OCI-M2 (cell line): ENCODE data around the gene HEXA.
"Not testable (repeated sequence)": the region's sequence is repeated elsewhere in the genome, so short reads cannot be mapped to it uniquely, and the experiment has no call there.

ENCODE experiments used
- DNase-seq: peaks from one replicate; lab custom pipeline; 2025; ENCODE audit not compliant: unreplicated experiment; lab: John Stamatoyannopoulos, UW

HEXA gene

DNA sequence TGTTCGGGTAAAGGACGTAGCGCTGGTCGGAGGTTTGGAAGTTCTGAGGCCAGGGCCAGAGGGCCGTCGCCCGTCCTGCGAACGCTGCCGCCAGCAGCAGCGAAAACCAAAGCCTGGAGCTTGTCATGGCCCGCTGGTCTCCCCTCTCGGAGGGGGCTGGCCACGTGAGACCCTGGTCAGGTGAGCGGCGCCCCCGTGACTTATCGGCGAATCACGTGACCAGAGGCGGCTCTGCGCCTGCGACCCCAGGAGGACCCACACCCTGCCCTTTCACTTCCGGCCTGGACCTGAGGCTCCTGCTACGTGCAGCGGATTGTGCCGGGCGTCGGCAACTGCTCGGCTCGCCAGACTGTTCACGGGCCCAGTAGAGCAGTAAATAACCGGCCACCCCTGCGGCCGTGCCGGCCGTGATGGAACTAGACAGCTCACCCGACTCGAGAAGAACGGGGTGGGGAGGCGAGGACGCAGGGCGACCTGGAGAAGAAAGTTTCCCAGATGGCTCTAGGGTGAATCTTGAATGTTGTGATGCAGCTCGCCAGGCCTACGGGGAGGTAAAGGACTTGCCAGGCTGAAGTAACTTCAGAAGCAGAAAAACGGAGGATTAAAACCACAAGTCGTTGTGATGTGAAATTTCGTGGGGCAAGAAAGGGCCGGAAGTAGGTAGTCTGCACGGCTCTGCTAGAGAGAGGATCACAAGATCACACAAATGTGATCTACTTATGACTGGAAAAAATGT is at the start of gene HEXA:
Gene HEXA (minus strand): TSS at position 169 of the 736 bp plus-strand sequence. CDS start 42 bp downstream, at position 127.
- DNase-seq, result peak; percentile 74

DNA sequence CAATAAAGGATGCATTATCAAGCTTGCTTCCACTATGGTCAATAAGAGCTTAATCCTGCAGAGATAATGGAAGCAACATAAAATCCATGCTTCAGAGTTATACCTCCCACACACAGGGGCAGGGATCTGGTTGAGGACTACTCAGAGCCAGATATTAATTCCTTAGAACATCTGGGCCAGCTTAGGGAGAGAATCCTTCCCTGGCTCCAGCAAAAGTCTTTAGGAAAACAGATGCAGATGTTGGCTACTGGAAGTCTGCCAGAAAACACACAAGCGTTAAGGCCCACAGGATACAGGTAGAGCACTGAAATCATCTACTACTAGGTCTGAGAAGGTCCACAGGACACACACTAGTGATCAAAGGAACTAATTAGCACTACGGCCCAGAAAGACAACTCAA is 47.4 kb upstream of the HEXA start:
- DNase-seq, result no peak

- DNase-seq, result no peak
These were observed 45.7 kb upstream of the HEXA start for GRCh38 chr15:72421484-72421883.

DNA sequence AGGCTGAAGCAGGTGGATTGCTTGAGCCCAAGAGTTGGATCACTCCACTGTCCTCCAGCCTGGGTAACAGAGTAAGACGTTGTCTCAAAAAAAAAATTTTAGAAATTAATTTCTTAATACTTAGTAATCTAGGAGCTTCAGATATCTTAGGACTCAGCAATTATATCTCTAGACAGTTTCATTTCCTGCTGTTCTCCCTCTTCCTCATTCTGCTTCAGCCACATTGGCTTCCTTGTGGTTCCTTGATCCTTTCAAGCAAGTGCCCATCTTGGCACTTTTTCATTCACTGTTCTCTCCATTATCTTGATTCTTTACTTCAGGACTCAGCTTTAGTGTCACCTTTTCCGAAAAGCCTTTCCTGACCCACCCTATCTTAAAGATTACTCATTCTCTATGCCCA is 44.8 kb upstream of the HEXA start:
- DNase-seq, result no peak

DNA sequence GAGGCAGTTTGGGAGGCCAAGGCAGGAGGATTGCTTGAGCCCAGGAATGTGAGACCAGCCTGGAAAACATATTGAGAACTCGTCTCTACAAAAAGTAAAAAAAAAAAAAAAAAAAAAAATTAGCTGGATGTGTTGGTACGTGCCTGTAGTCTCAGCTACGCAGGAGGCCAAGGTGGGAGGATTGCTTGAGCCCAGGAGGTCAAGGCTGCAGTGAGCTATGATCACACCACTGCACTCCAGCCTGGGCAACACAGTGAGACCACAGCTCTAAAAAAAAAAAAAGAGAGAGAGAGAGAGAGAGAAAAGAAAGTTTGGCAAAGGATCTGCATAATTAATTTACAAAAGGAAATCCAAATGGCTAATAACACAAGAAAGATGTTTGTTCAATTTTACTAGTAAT is 44.0 kb upstream of the HEXA start:
- DNase-seq, result not testable (repeated sequence)

DNA sequence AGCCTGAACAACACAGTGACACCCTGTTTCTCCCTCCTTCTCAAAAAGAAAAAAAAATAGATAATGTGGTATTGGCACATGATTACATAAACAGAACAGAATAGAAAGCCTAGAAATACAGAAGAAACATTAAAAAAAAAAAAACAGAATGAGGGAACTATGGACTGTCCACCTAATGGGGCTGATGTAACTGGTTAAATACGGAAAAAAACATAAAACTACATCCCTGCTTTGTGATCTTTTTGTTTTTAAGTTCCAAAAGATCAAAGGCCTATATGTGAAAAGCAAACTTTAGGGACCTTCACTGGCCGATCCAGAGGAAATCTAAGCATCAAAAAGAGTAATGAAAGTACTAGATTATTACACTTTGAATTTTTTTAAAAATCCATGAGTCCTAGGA is 39.5 kb upstream of the HEXA start:
- DNase-seq, result no peak

DNA sequence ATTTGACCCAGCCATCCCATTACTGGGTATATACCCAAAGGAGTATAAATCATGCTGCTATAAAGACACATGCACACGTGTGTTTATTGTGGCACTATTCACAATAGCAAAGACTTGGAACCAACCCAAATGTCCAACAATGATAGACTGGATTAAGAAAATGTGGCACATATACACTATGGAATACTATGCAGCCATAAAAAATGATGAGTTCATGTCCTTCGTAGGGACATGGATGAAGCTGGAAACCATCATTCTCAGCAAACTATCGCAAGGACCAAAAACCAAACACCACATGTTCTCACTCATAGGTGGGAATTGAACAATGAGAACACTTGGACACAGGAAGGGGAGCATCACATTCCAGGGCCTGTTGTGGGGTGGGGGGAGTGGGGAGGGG is 37.5 kb upstream of the HEXA start:
- DNase-seq, result not testable (repeated sequence)

GRCh38 chr15:72411544-72411943 is 35.7 kb upstream of the HEXA start:
- DNase-seq, result no peak

DNA sequence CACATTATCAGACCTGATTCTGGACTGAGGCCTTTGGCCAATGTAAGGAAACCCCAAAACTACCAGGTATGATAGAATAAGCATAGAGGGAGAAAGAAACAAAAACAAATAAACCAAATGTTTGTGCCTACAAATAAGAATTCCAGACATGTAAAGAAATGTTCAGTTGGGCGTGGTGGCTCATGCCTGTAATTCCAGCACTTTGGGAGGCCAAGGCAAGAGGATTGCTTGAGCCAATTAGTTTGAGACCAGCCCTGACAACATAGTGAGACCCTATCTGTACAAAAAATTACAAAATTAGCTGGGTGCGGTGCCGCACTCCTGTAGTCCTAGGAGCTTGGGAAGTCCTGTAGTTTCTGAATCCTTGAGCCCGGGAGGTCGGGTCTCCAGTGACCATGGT is 35.3 kb upstream of the HEXA start:
- no peak for DNase-seq

- no peak for DNase-seq
These were observed 31.1 kb upstream of the HEXA start for GRCh38 chr15:72406936-72407335.

DNA sequence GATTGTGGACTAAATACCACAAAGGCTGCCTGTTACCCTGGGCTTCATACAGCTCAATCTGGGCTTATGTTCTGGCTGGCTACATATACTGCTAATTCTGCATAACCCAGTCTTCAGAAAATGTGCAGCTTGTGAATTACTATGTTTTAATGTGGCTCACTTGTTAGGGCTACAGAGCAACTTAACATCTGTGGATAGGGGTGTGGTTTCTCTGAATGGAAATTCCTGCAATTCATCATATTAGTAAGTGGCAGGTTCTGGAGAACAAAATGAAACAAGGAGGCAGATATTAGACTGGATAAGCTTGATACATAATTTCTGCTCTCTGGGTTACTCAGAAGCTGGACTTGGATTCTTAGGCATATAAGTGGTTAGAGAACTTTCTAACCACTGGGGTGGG is 29.0 kb upstream of the HEXA start:
- DNase-seq, result no peak

DNA sequence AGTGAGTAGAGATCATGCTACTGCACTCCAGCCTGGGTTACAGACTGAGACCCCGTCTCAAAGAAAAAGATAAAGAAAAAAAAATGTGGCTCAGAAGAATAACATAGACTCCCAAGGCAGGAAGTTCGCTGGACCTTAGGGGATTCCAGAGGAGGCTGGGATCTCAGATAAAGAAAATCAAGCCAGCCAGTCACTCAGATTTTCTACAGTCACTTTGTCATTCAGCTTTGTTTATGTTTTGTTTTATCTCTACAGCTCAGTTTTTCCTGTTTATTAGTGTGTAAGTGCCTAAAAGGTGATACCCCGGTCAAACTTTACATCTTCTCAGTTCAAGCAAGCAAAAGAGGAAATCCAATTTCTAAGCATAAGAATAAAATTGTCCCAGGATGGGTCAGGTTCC is 28.5 kb upstream of the HEXA start:
- peak; percentile 51 for DNase-seq

DNA sequence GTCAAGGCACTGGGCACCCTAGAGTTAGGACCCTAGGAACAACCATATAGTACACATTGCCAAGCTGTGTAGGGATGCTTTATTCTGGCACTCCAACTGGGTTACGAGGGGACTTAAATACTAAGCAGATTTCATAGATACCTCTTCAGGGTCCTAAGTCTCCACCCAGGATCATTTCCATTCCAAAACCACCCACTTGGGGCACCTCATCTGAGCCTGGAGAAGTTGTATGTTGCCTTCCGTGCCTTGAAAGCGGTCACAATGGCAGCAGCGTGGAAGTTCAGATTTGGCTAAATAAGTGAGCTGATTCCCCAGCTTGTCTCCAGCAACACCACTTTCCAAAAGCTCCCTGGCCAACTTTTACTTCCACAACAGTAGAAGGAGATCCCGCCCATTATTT is 26.9 kb upstream of the HEXA start:
- no peak for DNase-seq

DNA sequence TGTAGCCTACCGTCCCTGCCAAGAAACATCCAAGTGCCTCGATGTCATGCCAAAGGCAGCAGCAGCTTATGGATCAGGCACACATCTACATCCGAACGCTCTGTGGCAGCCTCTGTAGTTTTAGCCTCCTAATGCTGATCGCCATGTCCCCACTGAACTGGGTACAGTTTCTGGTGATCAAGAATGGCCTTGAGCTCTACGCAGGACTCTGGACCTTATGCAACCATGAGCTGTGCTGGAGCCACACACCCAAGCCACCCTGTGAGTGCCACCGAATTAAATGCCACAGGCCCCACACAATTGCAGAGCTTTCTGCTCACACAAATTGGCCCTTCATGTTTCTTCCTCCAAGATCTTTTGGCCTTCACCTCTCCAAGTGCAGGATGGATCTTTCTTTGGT is 22.8 kb upstream of the HEXA start:
- no peak for DNase-seq

- DNase-seq, result no peak
These were observed 22.2 kb upstream of the HEXA start, which contains the start of gene TMEM202 for GRCh38 chr15:72397796-72398588. Gene TMEM202 (plus strand): TSS chr15:72398305. CDS start chr15:72398327, 22 bp downstream.

DNA sequence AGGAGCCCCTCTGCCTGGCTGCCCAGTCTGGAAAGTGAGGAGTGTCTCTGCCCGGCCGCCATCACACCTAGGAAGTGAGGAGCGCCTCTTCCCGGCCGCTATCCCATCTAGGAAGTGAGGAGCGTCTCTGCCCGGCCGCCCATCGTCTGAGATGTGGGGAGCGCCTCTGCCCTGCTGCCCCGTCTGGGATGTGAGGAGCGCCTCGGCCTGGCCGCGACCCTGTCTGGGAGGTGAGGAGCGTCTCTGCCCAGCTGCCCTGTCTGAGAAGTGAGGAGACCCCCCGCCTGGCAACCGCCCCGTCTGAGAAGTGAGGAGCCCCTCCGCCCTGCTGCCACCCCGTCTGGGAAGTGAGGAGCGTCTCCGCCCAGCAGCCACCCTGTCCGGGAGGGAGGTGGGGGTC is 20.5 kb upstream of the HEXA start:
- DNase-seq, result not testable (repeated sequence)

DNA sequence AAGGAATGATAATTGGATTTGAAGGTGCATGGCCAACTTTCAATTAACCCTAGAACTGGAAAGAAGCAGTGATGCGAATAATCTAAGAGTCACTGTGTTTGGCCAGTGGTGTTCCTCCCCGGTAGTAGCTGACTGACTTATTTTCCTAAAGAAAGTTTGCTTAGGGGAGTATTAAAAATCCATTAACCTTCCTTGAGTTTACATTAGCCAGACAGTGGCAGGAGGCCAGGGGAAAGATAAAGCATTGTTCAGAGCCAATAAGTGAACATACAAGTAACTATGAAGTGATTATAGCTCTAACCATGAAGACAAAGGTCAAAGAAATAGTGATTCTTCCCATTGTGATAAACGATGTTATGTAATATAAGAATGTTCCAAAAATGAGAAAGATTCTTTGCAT is 13.4 kb upstream of the HEXA start:
- no peak for DNase-seq

DNA sequence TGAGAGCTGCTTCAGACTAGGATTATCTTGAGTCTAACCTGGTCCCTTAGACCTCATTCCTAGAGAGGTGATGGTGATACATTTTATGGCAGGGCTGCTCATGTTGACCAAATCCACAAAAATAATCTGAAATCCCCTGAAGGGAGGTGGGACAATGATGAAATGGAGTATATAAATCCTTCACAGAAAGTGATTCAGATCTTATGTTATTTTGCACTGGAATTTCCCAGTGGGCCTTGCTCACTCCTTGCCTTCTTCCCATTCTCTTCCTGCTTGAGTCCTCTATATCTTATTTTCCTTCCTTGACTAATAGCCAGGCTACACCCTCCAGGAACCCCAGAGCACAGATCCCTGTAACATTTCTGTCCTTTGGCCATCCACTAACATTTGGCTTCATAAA is 11.9 kb upstream of the HEXA start:
- no peak for DNase-seq

DNA sequence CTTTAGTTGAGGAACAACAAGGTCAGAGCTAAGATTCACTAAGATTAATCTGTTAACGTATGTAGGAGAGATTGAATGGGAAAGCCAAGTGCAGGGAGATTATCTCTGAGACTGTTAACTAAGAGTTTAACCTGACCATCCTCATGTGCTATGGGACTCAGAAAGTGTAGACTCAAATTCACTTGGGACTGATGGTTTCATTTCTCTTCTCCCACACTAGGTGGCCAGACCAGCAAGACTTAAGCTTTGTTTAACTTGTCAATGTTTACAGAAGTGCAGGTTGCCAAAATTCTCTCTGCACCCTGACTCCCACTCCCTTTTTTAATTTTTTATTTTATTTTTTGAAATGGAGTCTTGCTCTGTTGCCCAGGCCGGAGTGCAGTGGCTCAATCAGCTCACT is 6.3 kb upstream of the HEXA start:
- DNase-seq, result no peak

DNA sequence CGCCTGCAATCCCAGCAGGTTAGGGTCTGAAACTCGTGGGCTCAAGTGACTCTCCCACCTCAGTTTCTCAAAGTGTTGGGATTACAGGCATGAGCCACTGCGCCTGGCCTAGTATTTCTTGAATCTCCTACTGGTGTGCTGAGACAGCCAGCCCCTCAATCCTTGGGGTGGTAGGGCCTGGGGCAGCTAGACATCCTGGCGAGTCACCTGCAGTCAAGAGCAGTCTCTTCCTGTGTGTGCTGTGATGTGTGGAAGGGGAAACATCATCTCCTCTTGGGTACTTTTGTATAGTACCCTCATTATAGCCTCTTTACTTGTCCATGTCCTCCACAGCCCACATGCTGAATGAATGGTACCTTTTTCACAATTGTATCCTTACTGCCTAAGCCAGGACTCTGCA is 4.9 kb upstream of the HEXA start:
- DNase-seq, result no peak

GRCh38 chr15:72379856-72380430 is 4.1 kb upstream of the HEXA start:
- DNase-seq, result no peak

GRCh38 chr15:72379106-72379505 is 3.3 kb upstream of the HEXA start:
- not testable (repeated sequence) for DNase-seq
